GM15510 (cell line): ENCODE data around the gene PRPH.

Experiments
- POLR2A ChIP-seq: IDR thresholded peaks from 3 replicates; pipeline ENCODE4 v1.6.1; 2011; ENCODE audit warnings: borderline replicate concordance; ENCODE audit not compliant: insufficient read length; ENCODE audit errors: extremely low read depth

PRPH gene

GRCh38 chr12:49346659-49347310, 51.8 kb downstream of the PRPH start, which contains the start of gene DNAJC22:
Gene DNAJC22 (plus strand): TSS chr12:49346888. CDS start chr12:49348873, 1,985 bp downstream.
- TF ChIP-seq POLR2A = no peak

GRCh38 chr12:49347311-49348193, 52.6 kb downstream of the PRPH start:
- TF ChIP-seq POLR2A = no peak
